HEK293 (cell line): ENCODE results near the gene ADAMTS4.

Source experiments
- AEBP2 ChIP-seq: fragments of 450-650 bp; formaldehyde crosslinking; IDR thresholded peaks from 2 replicates; pipeline ENCODE4 v1.5.1; 2016; ENCODE audit warnings: missing biosample characterization, missing genetic modification characterization, borderline replicate concordance
- CTCF ChIP-seq: fragments of 450-650 bp; formaldehyde crosslinking; IDR thresholded peaks from 2 replicates; pipeline ENCODE4 v1.5.1; 2016; ENCODE audit warnings: missing biosample characterization, missing genetic modification characterization
- KLF7 ChIP-seq: fragments of 450-650 bp; formaldehyde crosslinking; IDR thresholded peaks from 2 replicates; pipeline ENCODE4 v1.5.1; 2016; ENCODE audit warnings: missing biosample characterization, missing genetic modification characterization, borderline replicate concordance
- PBX3 ChIP-seq: sonication (generic); formaldehyde crosslinking; IDR thresholded peaks from 2 replicates; pipeline ENCODE4 v1.8.1; 2022; ENCODE audit warnings: mild to moderate bottlenecking, moderate library complexity, missing genetic modification reagents
- REST ChIP-seq: fragments of 450-650 bp; formaldehyde crosslinking; IDR thresholded peaks from 2 replicates; pipeline ENCODE4 v1.5.1; 2016; ENCODE audit warnings: missing biosample characterization, missing genetic modification characterization
- SP2 ChIP-seq: fragments of 450-650 bp; formaldehyde crosslinking; IDR thresholded peaks from 2 replicates; pipeline ENCODE4 v1.5.1; 2016; ENCODE audit warnings: missing biosample characterization, missing genetic modification characterization
- TCF7L2 ChIP-seq: IDR thresholded peaks from 2 replicates; pipeline ENCODE4 v1.6.1; 2011; ENCODE audit warnings: low read depth, mild to moderate bottlenecking, inconsistent platforms, low read length, moderate library complexity, borderline replicate concordance
- YY1 ChIP-seq: fragments of 450-650 bp; formaldehyde crosslinking; IDR thresholded peaks from 2 replicates; pipeline ENCODE4 v1.5.1; 2018; ENCODE audit warnings: missing biosample characterization, missing genetic modification characterization
- ZNF23 ChIP-seq: fragments of 450-650 bp; formaldehyde crosslinking; IDR thresholded peaks from 2 replicates; pipeline ENCODE4 v1.5.1; 2016; ENCODE audit warnings: missing biosample characterization, missing genetic modification characterization, borderline replicate concordance
- ZNF239 ChIP-seq: fragments of 450-650 bp; formaldehyde crosslinking; IDR thresholded peaks from 2 replicates; pipeline ENCODE4 v1.5.1; 2016; ENCODE audit warnings: missing biosample characterization, missing genetic modification characterization
- ZNF488 ChIP-seq: fragments of 450-650 bp; formaldehyde crosslinking; IDR thresholded peaks from 2 replicates; pipeline ENCODE4 v1.5.1; 2016; ENCODE audit warnings: missing biosample characterization, missing genetic modification characterization
- ZSCAN30 ChIP-seq: fragments of 450-650 bp; IDR thresholded peaks from 2 replicates; pipeline ENCODE4 v1.5.1; 2018; ENCODE audit warnings: missing biosample characterization, mild to moderate bottlenecking, missing genetic modification characterization, moderate library complexity

- no peak for TF ChIP-seq ZNF488 (tag by site-specific recombination)
- no peak for TF ChIP-seq PBX3 (CRISPR knock-in tag)
- TF ChIP-seq ZSCAN30 (tag by site-specific recombination), result no peak
- TF ChIP-seq AEBP2 (tag by site-specific recombination), result no peak
- no peak for TF ChIP-seq CTCF
- no peak for TF ChIP-seq REST (tag by site-specific recombination)
- TF ChIP-seq TCF7L2, result no peak
- no peak for TF ChIP-seq SP2
- no peak for TF ChIP-seq KLF7 (tag by site-specific recombination)
- TF ChIP-seq ZNF239 (tag by site-specific recombination), result no peak
- TF ChIP-seq YY1 (tag by site-specific recombination), result no peak
- TF ChIP-seq ZNF23 (tag by site-specific recombination), result no peak
These were observed 7.8 kb downstream of the ADAMTS4 start for GRCh38 chr1:161190962-161191521.
